ENCODE measurements around the gene ZNF605.
A peak's percentile ranks its signal among the peaks of the same experiment; 100 is the strongest.
"Not testable (repeated sequence)": the region's sequence is repeated elsewhere in the genome, so short reads cannot be mapped to it uniquely, and the experiment has no call there.

The ZNF605 gene

DNA sequence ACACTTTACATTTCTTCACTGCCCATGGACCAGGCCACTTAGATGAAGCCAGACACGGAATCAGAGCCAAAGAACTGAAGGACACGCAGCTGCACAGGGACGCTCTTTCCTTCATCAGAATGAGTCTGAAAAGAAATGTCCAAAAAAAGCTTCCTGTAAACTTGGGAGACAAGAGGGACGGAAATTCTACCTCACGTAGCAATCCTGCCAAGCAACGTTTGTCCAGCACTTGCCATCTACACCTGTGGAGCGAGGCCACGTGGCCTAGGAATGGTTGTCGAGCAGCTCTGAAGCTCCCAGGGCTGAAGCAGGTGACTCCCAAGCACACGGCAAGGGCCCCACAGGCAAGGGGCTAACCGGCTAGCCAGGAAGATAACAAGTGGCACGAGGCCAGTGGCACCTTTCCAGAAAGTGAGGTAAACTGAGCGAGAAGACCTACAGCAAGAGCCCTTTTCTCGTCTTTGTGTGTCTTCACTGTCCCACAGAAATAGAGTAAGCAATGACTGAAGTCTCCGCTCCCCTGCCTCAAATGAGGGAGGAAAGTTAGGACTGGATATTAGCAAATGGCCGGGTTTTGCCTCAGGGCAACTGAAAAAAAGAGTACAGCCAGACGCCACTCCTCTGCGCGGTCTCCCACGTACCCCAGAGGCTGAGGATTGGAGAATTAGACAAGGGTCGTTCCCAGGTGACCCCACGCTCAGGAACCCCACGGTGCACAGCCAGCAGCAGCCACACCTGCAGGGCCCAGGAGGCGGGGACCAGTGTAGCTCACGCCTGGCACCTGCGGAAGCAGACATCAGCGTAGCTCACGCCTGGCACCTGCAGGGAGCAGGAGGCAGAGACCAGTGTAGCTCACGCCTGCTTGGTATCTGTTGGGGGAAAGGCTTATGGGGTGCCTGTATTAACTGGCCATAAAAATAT, 7.7 kb downstream of the ZNF605 start:
- DNase-seq, result no peak

- DNase-seq, result no peak
Observed at GRCh38 chr12:132946246-132946820, 9.8 kb downstream of the ZNF605 start.

- DNase-seq, result no peak
Observed at GRCh38 chr12:132945806-132946205, 10.3 kb downstream of the ZNF605 start.

DNA sequence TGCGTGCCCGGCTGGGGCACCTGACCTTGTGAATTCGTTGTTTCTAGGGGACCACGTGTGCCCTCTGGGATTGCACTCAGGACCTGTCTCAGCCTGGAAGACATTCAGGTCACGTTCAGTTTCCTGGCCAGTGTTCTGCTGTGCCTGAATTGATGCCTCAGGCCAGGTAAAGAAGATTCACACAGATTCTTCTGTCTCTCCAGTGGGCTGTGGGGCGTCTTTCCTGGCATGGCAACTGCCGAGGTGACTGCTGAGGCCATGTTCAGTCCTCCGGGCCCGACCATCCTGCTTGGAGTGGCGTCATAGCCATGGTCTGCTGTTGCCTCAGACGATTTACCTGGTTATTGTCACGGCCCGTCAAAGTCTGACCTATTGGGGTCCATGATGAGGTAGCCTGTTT, 13.5 kb downstream of the ZNF605 start:
- DNase-seq, result no peak

DNA sequence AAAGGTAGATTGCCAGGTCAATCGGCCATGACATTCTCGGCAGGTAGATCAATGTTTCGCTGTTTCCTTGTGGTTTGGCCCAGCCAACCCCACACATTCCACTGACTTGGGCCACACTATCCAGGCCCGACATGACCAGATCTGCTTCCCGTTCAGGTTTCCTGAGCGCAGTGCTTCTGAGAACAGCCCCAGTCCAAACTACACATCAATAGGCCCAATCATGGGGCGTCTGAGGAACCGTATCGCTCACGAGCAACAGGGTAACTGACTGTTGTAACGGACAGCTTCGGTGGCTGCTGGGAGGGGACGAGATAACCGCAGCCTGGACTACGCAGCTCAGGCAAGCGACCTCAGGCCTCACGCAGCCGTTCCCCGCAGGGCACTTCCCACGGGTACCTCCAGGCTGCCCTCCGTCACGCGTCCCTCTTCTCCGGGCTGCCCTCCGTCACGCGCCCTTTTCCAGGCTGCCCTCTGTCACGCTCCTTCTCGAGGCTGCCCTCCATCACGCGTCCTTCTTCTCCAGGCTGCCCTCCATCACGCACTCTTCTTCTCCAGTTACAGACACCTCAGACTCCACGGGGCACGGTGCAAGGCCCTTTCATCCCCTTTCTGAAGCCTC, 14.7 kb downstream of the ZNF605 start:
- DNase-seq, result no peak

- DNase-seq, result no peak
Observed at GRCh38 chr12:132940071-132940719, 15.9 kb downstream of the ZNF605 start.

GRCh38 chr12:132938807-132939206, 17.3 kb downstream of the ZNF605 start:
- DNase-seq, result not testable (repeated sequence)

DNA sequence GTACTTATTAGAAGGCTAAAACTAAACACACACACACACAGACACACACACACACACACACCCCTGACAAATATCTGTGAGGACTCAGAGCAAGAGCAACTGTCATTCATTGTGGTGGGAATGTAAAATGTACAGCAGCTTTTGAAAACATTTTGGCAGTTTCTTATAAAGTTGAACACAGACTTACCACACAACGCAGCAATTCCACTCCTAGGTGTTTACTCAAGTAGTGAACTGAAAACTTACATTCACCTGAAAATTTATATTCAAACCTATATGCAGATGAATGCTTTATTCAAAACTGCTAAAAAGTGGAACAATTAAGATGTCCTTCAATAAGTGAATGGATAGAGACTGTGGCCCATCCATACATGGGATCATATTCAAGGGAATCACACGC, 18.6 kb downstream of the ZNF605 start:
- no peak for DNase-seq

DNA sequence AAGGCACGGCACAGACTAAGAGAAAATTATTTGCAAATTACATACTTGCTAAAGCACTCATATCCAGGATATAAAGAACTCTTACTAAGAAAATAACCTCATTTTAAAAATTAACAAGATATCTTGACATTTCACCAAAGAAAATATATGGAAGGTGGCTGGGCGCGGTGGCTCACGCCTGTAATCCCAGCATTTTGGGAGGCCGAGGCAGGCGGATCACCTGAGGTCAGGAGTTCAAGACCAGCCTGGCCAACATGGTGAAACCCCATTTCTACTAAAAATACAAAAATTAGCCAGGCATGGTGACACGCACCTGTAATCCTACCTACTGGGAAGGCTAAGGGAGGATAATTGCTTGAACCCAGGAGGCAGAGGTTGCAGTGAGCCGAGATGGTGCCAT, 19.2 kb downstream of the ZNF605 start:
- DNase-seq, result not testable (repeated sequence)

- DNase-seq, result no peak
Observed at GRCh38 chr12:132936163-132936562, 19.9 kb downstream of the ZNF605 start.

DNA sequence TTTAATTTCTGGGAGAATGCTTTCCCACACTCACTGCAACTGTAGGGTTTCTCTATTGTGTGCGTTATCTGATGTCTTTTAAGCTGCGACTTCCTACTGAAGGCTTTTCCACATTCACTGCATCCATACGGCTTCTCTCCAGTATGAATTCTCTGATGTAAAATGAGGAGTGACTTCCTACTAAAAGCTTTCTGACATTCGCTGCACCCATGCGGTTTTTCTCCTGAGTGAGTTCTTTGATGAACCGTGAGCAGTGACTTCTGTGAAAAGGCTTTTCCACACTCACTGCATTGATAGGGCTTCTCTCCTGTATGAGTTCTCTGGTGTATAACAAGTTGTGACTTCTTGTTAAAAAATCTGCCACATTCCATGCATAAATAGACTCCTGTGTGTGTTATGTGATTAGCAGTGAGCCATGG, 29.7 kb downstream of the ZNF605 start:
- no peak for DNase-seq

GRCh38 chr12:132925597-132926414, 30.3 kb downstream of the ZNF605 start:
- no peak for DNase-seq

- DNase-seq, result no peak
Observed at GRCh38 chr12:132924356-132924755, 31.8 kb downstream of the ZNF605 start.

- DNase-seq, result no peak
Observed at GRCh38 chr12:132923356-132923909, 32.7 kb downstream of the ZNF605 start.

DNA sequence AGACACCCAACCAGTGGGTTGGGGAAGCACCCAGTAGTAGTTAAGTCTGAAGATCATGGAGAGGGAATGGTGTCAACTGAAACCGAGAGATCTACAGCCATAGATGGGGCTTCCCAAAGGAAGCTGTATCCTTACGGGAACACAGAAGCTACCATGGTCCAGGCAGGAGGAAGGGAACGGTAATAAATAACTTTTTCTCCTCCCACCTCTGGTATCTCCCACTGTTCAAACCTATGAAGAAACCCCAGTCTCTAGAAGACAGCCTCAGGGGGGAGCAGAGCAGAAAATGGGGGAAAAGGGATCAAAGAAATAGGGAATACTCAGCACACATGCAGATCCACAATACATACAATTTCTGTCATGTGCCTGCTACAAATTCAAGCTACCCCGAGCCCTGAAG, 33.4 kb downstream of the ZNF605 start:
- no peak for DNase-seq

DNA sequence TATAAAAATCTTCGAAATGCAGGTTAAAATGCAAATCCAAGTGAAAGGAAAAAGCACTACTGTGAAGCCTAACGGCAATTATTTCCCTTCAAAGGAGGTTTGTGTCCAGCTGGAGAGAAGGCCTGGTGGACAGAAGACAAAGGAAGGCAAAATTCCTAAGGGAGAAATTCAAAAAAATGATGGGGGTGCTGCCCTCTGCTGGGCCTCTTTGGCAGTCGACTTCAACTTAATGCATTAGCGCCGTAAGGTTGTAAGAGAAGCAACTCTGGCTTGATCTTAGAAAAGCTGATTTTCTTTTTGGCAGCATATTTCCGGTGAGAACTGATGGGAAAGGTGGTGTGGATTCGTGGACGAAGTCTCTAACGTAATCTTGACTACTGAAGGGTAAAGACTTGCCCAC, 34.4 kb downstream of the ZNF605 start:
- no peak for DNase-seq

GRCh38 chr12:132918680-132919079, 37.4 kb downstream of the ZNF605 start:
- no peak for DNase-seq

- DNase-seq, result no peak
Observed at GRCh38 chr12:132909030-132909368, 47.1 kb downstream of the ZNF605 start.

GRCh38 chr12:132908145-132909029, 47.7 kb downstream of the ZNF605 start:
- DNase-seq, result peak; percentile 100

GRCh38 chr12:132907789-132908144, 48.3 kb downstream of the ZNF605 start:
- DNase-seq, result not testable (repeated sequence)

- DNase-seq, result no peak
Observed at GRCh38 chr12:132907216-132907615, 48.9 kb downstream of the ZNF605 start.

All from islet precursor cell (in vitro differentiated cells).